AG04450 (cell line): ENCODE results near the gene GJC3. TPM values are rescaled to one million over a fixed set of nuclear protein-coding genes. Genes with fewer than 3 reads are reported as not detected.
A peak's percentile ranks its signal among the peaks of the same experiment; 100 is the strongest.
"Not testable (repeated sequence)": the region's sequence is repeated elsewhere in the genome, so short reads cannot be mapped to it uniquely, and the experiment has no call there.

ENCODE experiments used
- CTCF ChIA-PET: fragments of 300-600, 350-600 bp; formaldehyde crosslinking; extraction: SDS; loops from one replicate; lab custom pipeline; 2022; ENCODE audit warnings: antibody characterized with exemption, inconsistent platforms; lab: Charles Lee
- POLR2A ChIA-PET: fragments of 350-600 bp; formaldehyde crosslinking; extraction: SDS; loops from one replicate; lab custom pipeline; 2021; ENCODE audit warnings: antibody characterized with exemption, inconsistent platforms; lab: Yijun Ruan, JAX
- DNase-seq: peaks from one replicate; pipeline ENCODE4 v3.0.0-alpha.2; 2011; ENCODE audit warnings: low read depth, low spot score
- H3K27ac ChIP-seq: one replicate; pipeline ENCODE4 v1.5.1; 2012; ENCODE audit warnings: low read depth, low read length, control low read depth
- H3K27me3 ChIP-seq: one replicate; pipeline ENCODE4 v1.6.0; 2012; ENCODE audit warnings: low read length; ENCODE audit not compliant: control insufficient read depth, insufficient read depth
- H3K4me3 ChIP-seq: 2 replicates; pipeline ENCODE4 v1.5.1; 2011; ENCODE audit warnings: mild to moderate bottlenecking, low read depth, low read length, control low read depth
- H3K9me3 ChIP-seq: 2 replicates; pipeline ENCODE4 v1.5.1; 2012; ENCODE audit warnings: low read length; ENCODE audit not compliant: control insufficient read depth, insufficient read depth
- CTCF ChIP-seq: IDR thresholded peaks from 2 replicates; pipeline ENCODE4 v1.5.1; 2011; ENCODE audit warnings: low read depth, low read length, control low read depth, inconsistent platforms
- polyA minus RNA-seq: library from RNA; depleted of rRNA, polyadenylated mRNA; stranded (reverse); fragments of >200 nt; gene quantifications from 2 replicates; pipeline ENCODE4 v1.2.3, GENCODE V29; 2011; rRNA and poly(A)+ RNA removed
- polyA plus RNA-seq: library from polyadenylated mRNA; depleted of rRNA; stranded (reverse); fragments of >200 nt; gene quantifications from 2 replicates; pipeline ENCODE4 v1.2.3, GENCODE V29; 2011; rRNA removed

The GJC3 gene
- polyA plus RNA-seq: not detected in 2 replicates
- not detected in 2 replicates for polyA minus RNA-seq

- peak within 1 kb of the TSS; percentile 31 for H3K4me3 ChIP-seq
- no peak within 1 kb of the TSS for H3K27ac ChIP-seq
- peak; percentile 29 for TF ChIP-seq CTCF
- no peak for DNase-seq
- H3K9me3 ChIP-seq: no peaks in the 10 kb centered on the region
- ChIA-PET POLR2A (interaction anchor here (1.0 kb wide), 1 partner anchor 10 kb away, joined by 6 read pairs; the partner anchor contains the start of gene TRIM4), CTCF (interaction anchor here (1.0 to 1.8 kb wide), 3 partner anchors 10 to 15 kb away, joined by 3 to 8 read pairs (median 3); partner anchors contain the start of gene TRIM4)
- H3K27me3 ChIP-seq: peaks cover 14% of the 10 kb centered on the region
These were observed at the start of gene GJC3 for GRCh38 chr7:99928994-99929729. TSS of gene GJC3 (minus strand) at chr7:99929620. CDS start at chr7:99929620, 0 bp downstream.

GRCh38 chr7:99976626-99977025 is 47.2 kb upstream of the GJC3 start:
- POLR2A ChIA-PET: no interaction called here
- CTCF ChIA-PET: interaction anchor here (1.9 kb wide), 1 partner anchor 13 kb away, joined by 12 read pairs; no protein-coding TSS in a partner anchor
- no peak for DNase-seq

GRCh38 chr7:99975782-99976521 is 46.5 kb upstream of the GJC3 start, which contains the start of gene AZGP1:
TSS of gene AZGP1 (minus strand) at chr7:99976031. CDS start at chr7:99976020, 11 bp downstream.
- Histone ChIP-seq H3K9me3 (no peaks in the 10 kb centered on the region), H3K27me3 (peaks cover 6% of the 10 kb centered on the region), H3K4me3 (no peak within 1 kb of the TSS), H3K27ac (no peak within 1 kb of the TSS)
- CTCF ChIA-PET: interaction anchor here (0.9 kb wide), 1 partner anchor 56 kb away, joined by 5 read pairs; the partner anchor contains the start of gene TRIM4
- DNase-seq: no peak
- no peak for TF ChIP-seq CTCF
- POLR2A ChIA-PET: no interaction called here

More at GRCh38 chr7:99976626-99977025, 47.2 kb upstream of the GJC3 start:
- no peak overlapping the region for H3K27ac ChIP-seq
- no peak for TF ChIP-seq CTCF
- no peak overlapping the region for H3K4me3 ChIP-seq
- no peaks in the 10 kb centered on the region for H3K9me3 ChIP-seq
- H3K27me3 ChIP-seq: peaks cover 5% of the 10 kb centered on the region

GRCh38 chr7:99974681-99975080 is 45.3 kb upstream of the GJC3 start:
- Histone ChIP-seq H3K27ac (no peak overlapping the region), H3K4me3 (no peak overlapping the region), H3K9me3 (no peaks in the 10 kb centered on the region), H3K27me3 (peaks cover 12% of the 10 kb centered on the region)
- POLR2A ChIA-PET: no interaction called here
- no peak for DNase-seq
- CTCF ChIA-PET: no interaction called here
- TF ChIP-seq CTCF: no peak

GRCh38 chr7:99973817-99974216 is 44.4 kb upstream of the GJC3 start:
- DNase-seq, CTCF ChIA-PET, H3K9me3 ChIP-seq, POLR2A ChIA-PET, H3K27ac ChIP-seq, H3K4me3 ChIP-seq: not testable (repeated sequence)
- H3K27me3 ChIP-seq: peaks cover 18% of the 10 kb centered on the region
